Smooth muscle cell (in vitro differentiated cells): Measurements from ENCODE around the gene EBNA1BP2. TPM values are rescaled to one million over a fixed set of nuclear protein-coding genes. Genes with fewer than 3 reads are reported as not detected.

Source experiments
- DNase-seq: peaks from one replicate; lab custom pipeline; 2025; ENCODE audit not compliant: unreplicated experiment; lab: John Stamatoyannopoulos, UW
- H2AFZ ChIP-seq: fragments of 200-600 bp; sonication (generic); 2 replicates; pipeline ENCODE4 v1.6.0; 2016; ENCODE audit warnings: antibody characterized with exemption, low read depth, mild to moderate bottlenecking
- H3F3A ChIP-seq: fragments of 200-600 bp; sonication (generic); 2 replicates; pipeline ENCODE4 v1.6.0; 2017; ENCODE audit warnings: antibody characterized with exemption, low read depth
- H3K27ac ChIP-seq: fragments of 200-600 bp; sonication (generic); 2 replicates; pipeline ENCODE4 v1.5.1; 2016; ENCODE audit warnings: low read depth, mild to moderate bottlenecking
- H3K27me3 ChIP-seq: fragments of 200-600 bp; sonication (generic); 2 replicates; pipeline ENCODE4 v1.6.1; 2016; ENCODE audit warnings: low read depth, mild to moderate bottlenecking
- H3K36me3 ChIP-seq: fragments of 200-600 bp; sonication (generic); 2 replicates; pipeline ENCODE4 v1.5.1; 2016; ENCODE audit warnings: low read depth
- H3K4me1 ChIP-seq: fragments of 200-600 bp; sonication (generic); 2 replicates; pipeline ENCODE4 v1.5.1; 2016; ENCODE audit warnings: low read depth
- H3K4me2 ChIP-seq: fragments of 200-600 bp; sonication (generic); 2 replicates; pipeline ENCODE4 v1.6.0; 2016; ENCODE audit warnings: mild to moderate bottlenecking
- H3K4me3 ChIP-seq: fragments of 200-600 bp; sonication (generic); 2 replicates; pipeline ENCODE4 v1.5.1; 2016; ENCODE audit warnings: mild to moderate bottlenecking
- H3K79me2 ChIP-seq: fragments of 200-600 bp; sonication (generic); 2 replicates; pipeline ENCODE4 v1.6.0; 2016; ENCODE audit warnings: low read depth, mild to moderate bottlenecking
- H3K9ac ChIP-seq: fragments of 200-600 bp; sonication (generic); 2 replicates; pipeline ENCODE4 v1.6.0; 2016; ENCODE audit warnings: low read depth
- H3K9me3 ChIP-seq: fragments of 200-600 bp; sonication (generic); replicated peaks from 2 replicates; pipeline ENCODE4 v1.5.1; 2016; ENCODE audit warnings: low read depth
- H4K20me1 ChIP-seq: fragments of 200-600 bp; sonication (generic); 2 replicates; pipeline ENCODE4 v1.6.0; 2016; ENCODE audit warnings: low read depth
- WGBS: methylation state at CpG from one replicate; pipeline ENCODE4 v1.1.7; 2016; ENCODE audit warnings: low lambda C conversion rate; 5-methylcytosine and 5-hydroxymethylcytosine counted together
- polyA plus RNA-seq: library from polyadenylated mRNA; unstranded; fragments of >200 nt; fragmentation: Nextera tagmentation; extraction: Ambion mirVana; gene quantifications from 2 replicates; pipeline ENCODE4 v1.2.1, GENCODE V29; 2016
- total RNA-seq: library from RNA; depleted of rRNA; stranded (reverse); fragments of >200 nt; gene quantifications from 2 replicates; pipeline ENCODE4 v1.2.3, GENCODE V29; 2014
- TF ChIP-seq, protein P1 (sequence below): fragments of 200-600 bp; sonication (generic); IDR thresholded peaks from 2 replicates; pipeline ENCODE4 v1.5.1; 2017; ENCODE audit warnings: borderline replicate concordance, mild to moderate bottlenecking, antibody characterized with exemption; ENCODE audit not compliant: insufficient read depth, poor library complexity, severe bottlenecking

Gene EBNA1BP2
- total and polyA plus RNA-seq, 2 experiments from 2014 or later: 52.0 to 85.9 TPM

DNA sequence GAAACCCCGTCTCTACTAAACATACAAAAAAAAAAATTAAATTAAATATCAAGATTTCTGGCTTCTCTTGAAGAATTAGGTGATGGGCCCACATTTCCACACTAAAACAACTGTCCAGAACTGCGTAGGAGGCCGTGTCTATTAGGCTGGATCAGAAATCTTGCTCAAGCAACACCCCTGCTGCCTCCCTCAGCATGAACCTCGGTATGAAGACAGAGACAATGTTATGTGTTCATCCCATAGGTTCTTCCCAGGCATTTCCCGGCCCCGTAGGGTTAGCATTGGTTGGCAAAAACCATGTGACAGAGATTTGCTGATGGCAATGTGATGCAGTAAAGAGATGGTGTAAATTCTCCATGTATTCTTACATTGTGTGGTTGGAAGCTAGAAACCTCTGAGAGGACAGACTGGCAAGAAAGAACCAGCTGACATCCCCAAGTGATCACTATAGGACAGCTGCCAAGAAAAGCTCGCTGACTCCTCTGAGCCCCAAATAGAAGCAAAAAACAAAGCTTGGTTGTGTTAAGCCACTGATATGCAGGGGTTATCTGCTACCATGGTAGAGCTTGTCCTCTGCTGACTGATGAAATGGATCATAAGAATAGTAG lies 34.5 kb downstream of the EBNA1BP2 start:
- DNase-seq: no peak
- H3K9ac ChIP-seq: no peak overlapping the region
- H3F3A ChIP-seq: no peaks in the 10 kb centered on the region
- H3K27ac ChIP-seq: no peak overlapping the region
- H3K4me3 ChIP-seq: no peak overlapping the region
- 94% methylated on average over 7 of the region's 7 CpGs for WGBS
- H3K9me3 ChIP-seq: peaks cover 3% of the 10 kb centered on the region
- H3K4me1 ChIP-seq: no peaks in the 10 kb centered on the region
- no peaks in the 10 kb centered on the region for H3K79me2 ChIP-seq
- H3K27me3 ChIP-seq: no peaks in the 10 kb centered on the region
- TF ChIP-seq, protein P1, sequence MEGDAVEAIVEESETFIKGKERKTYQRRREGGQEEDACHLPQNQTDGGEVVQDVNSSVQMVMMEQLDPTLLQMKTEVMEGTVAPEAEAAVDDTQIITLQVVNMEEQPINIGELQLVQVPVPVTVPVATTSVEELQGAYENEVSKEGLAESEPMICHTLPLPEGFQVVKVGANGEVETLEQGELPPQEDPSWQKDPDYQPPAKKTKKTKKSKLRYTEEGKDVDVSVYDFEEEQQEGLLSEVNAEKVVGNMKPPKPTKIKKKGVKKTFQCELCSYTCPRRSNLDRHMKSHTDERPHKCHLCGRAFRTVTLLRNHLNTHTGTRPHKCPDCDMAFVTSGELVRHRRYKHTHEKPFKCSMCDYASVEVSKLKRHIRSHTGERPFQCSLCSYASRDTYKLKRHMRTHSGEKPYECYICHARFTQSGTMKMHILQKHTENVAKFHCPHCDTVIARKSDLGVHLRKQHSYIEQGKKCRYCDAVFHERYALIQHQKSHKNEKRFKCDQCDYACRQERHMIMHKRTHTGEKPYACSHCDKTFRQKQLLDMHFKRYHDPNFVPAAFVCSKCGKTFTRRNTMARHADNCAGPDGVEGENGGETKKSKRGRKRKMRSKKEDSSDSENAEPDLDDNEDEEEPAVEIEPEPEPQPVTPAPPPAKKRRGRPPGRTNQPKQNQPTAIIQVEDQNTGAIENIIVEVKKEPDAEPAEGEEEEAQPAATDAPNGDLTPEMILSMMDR: no peak
- H4K20me1 ChIP-seq: no peaks in the 10 kb centered on the region
- H2AFZ ChIP-seq: no peak overlapping the region
- H3K4me2 ChIP-seq: no peak overlapping the region
- H3K36me3 ChIP-seq: no peaks in the 10 kb centered on the region

DNA sequence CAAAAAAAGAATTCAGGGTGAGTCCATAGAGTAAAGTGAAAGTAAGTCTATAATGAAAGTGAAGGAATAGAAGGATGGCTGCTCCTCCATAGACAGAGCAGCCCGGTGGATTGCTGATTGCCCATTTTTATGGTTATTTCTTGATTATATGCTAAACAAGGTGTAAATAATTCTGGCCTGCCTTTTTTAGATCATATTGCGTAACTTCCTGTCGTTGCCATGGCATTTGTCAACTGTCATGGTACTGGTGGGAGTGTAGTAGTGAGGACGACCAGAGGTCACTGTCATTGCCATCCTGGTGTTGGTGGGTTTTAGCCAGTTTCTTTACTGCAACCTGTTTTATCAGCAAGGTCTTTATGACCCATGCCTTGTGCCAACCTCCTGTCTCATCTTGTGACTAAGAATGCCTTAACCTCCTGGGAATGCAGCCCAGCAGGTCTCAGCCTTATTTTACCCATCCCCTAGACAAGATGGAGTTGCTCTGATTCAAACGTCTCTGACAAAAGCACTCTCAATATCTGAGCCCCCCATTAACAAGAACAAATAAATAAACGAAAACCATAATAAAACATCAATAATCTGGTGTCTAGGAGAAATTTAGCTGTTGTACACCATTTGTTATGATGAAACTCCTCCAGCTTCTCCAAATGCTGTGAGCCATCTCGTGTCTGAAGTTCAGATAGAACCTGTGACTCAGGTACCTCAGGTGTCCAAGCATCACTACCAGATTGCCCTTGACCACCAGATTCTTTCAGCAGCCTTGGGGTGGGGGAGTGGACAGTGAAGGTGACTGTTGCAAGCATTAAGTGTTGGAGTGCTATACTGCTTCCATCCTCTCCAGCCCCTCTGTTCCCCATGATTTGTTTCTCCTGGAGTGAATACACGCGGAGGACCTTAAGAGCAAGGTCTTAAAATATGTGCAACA lies 36.0 kb downstream of the EBNA1BP2 start:
- H3F3A ChIP-seq: no peaks in the 10 kb centered on the region
- H3K9me3 ChIP-seq: peaks cover 3% of the 10 kb centered on the region
- peak overlapping the region; percentile 10 for H3K4me2 ChIP-seq
- no peaks in the 10 kb centered on the region for H3K4me1 ChIP-seq
- no peak overlapping the region for H2AFZ ChIP-seq
- no peaks in the 10 kb centered on the region for H3K27me3 ChIP-seq
- no peak overlapping the region for H3K4me3 ChIP-seq
- WGBS: 87% methylated on average over 9 of the region's 9 CpGs
- H3K79me2 ChIP-seq: no peaks in the 10 kb centered on the region
- peak overlapping the region; percentile 76 for H3K27ac ChIP-seq
- no peak for DNase-seq
- H3K9ac ChIP-seq: peak overlapping the region; percentile 25
- H4K20me1 ChIP-seq: no peaks in the 10 kb centered on the region
- no peaks in the 10 kb centered on the region for H3K36me3 ChIP-seq
- TF ChIP-seq, protein P1: no peak

DNA sequence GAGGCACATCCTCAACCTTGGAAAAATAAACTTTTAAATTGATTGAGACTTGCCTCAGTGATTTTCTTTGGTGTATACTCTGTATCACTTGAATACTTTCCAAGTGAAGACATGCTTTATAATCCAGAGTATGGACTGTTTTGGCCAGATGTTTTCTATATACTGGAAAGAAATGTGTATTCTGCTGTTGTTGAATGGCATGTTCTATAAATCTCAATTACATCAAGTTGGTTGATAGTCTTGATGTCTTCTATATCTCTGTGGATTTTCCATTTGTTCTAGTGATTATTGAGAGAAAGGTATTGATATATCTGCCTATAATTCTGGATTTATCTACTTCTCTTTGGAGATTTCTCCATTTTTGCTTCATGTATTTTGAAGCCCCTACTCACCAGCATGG lies 37.5 kb downstream of the EBNA1BP2 start:
- no peak overlapping the region for H3K27ac ChIP-seq
- no peak overlapping the region for H3K4me3 ChIP-seq
- no peaks in the 10 kb centered on the region for H3K36me3 ChIP-seq
- H4K20me1 ChIP-seq: no peaks in the 10 kb centered on the region
- H3K9ac ChIP-seq: no peak overlapping the region
- no peaks in the 10 kb centered on the region for H3K4me1 ChIP-seq
- no peaks in the 10 kb centered on the region for H3K79me2 ChIP-seq
- no peaks in the 10 kb centered on the region for H3F3A ChIP-seq
- TF ChIP-seq, protein P1: no peak
- H2AFZ ChIP-seq: no peak overlapping the region
- H3K4me2 ChIP-seq: no peak overlapping the region
- no peaks in the 10 kb centered on the region for H3K9me3 ChIP-seq
- DNase-seq: no peak
- H3K27me3 ChIP-seq: no peaks in the 10 kb centered on the region
